GM19468 (cell line): ENCODE data around the gene KNSTRN.

Source experiments
- ATAC-seq: cut with Tn5 transposase; IDR thresholded peaks from one replicate; pipeline ENCODE4 v1.9.1; 2021; ENCODE audit warnings: mild to moderate bottlenecking, moderate library complexity, moderate number of reproducible peaks; ENCODE audit not compliant: unreplicated experiment; ENCODE audit errors: extremely low read depth

The KNSTRN gene

DNA sequence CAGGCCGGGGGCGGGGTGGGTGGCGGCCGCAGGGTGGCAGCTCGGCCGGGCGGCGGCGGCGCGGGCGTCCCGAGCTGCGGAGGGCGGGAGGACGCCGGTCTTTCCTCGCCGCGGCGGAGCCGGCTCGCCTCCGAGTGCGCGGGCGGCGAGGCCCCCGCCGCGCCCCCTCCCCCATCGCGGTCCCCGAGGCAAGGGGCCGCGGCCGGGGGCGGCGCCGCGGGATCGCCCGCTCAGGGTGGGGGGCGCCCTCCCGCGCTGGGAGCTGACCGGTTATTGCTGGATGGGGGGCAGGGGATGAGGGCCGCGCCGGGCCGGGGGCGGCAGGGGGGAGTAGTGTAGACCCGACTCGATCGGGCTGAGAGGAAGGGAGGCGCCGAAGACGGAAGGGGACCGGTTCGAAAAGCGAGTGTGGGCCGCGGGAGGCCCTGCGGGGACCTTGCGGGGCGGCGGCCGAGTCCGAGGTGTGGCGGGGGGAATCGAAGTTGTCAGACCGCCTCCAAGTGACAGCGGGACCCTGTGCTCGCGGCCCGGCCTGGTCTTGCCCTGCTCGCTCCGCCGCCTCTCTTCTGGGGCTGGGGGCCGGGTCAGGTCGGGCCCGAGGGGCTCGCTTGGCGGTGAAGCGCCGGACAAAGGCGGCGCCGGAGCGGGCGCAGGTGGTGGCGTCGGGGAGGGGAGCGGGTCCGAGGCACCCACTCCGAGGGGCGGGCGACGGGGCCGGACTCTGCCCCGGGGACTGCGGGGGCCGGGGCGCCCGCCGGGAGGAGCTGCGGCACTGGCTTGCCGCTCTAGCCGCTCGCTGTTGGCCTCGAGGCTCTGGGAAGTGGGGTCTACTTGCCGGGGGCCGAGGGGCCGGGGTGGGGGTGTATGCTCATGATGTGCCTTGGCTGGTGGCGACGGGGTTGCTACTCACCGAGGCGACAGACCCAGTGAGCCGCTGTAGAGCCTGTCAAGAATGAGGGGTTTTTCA lies 59.3 kb downstream of the KNSTRN start:
- no peak for ATAC-seq

DNA sequence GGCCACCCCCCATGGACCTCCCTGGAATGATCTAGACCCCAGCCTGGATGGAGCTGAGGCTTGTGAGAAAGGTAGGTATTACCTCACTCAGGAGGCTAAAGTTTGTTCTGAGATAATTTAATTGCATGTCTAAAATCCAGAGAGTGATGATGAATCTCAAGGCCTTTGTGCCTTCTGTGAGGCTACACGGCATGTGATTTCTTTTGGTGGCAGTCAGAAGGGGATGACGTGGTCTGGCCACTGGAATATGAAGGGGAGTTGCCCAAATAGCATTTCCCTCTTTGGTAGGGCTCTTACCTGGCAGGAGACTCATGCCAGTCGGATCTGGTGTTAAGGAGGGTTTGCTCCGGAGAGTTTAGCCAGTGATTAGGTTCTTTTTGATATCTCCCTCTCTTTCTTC lies 60.7 kb downstream of the KNSTRN start:
- no peak for ATAC-seq

DNA sequence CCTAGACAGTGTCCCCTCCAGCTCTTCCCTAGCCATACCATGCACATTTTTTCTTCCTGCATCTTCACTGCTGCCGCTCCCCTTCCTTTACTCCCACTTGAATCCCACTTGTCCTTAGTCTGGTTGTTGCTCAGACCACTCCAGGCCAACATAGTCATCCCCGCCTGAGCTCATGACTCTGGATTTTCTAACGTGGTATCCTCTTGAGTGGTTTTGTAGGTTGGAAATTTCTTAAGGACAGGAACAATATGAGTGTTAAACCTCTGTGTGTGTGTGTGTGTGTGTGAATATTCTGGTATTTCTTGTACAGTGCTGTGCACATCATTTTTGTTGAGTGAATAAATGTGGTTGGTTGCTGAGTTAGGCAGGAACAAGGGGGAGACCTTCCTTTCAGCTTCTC lies 61.3 kb downstream of the KNSTRN start:
- no peak for ATAC-seq
